Subcutaneous adipose tissue (tissue), 4 donors: Measurements from ENCODE around the gene MRM1. TPM values are rescaled to one million over a fixed set of nuclear protein-coding genes. Genes with fewer than 3 reads are reported as not detected.

Source experiments
- total RNA-seq, 4 donors: library from RNA; depleted of rRNA; stranded (reverse); fragments of >200 nt; gene quantifications; one replicate each; pipeline ENCODE4 v1.1.0, GENCODE V29; 2016
- TF ChIP-seq, protein P1 (sequence below): fragments of 450-650 bp; IDR thresholded peaks from one replicate; pipeline ENCODE4 v1.5.1; 2016; ENCODE audit warnings: low read depth, mild to moderate bottlenecking, control low read depth, antibody characterized with exemption, moderate library complexity

MRM1 gene
- total RNA-seq, 4 donors from 2014 or later = 3.4 to 9.6 (median 5.4) TPM

DNA sequence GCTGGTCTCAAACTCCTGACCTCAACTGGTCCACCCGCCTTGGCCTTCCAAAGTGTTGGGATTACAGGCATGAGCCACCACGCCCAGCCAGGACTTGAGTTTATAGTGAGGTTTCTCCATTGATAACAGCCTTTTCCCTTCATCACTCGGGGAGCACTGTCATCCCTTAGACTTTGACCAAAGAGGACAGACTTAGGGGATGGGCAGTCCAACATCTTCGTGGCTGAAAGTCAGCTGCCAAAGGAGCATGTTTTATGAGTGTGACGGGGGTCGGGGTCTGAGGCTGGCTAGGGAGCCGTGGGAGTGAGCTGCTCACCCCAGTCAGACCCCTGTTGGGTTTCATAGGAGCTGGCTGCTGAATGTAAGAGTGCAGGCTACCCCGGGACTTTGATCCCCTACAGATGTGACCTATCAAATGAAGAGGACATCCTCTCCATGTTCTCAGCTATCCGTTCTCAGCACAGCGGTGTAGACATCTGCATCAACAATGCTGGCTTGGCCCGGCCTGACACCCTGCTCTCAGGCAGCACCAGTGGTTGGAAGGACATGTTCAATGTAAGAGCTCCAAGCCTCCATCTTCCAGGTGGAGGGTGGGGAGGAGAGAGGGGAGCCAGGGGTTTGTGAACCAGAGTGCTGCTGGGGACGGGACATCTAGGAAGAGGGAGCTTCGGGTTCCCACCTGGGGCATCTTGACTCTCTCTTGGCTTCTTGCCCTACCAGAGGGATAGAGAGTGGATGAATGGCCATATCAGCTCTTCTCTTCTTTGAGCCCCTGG, 6.6 kb upstream of the MRM1 start:
- TF ChIP-seq, protein P1, sequence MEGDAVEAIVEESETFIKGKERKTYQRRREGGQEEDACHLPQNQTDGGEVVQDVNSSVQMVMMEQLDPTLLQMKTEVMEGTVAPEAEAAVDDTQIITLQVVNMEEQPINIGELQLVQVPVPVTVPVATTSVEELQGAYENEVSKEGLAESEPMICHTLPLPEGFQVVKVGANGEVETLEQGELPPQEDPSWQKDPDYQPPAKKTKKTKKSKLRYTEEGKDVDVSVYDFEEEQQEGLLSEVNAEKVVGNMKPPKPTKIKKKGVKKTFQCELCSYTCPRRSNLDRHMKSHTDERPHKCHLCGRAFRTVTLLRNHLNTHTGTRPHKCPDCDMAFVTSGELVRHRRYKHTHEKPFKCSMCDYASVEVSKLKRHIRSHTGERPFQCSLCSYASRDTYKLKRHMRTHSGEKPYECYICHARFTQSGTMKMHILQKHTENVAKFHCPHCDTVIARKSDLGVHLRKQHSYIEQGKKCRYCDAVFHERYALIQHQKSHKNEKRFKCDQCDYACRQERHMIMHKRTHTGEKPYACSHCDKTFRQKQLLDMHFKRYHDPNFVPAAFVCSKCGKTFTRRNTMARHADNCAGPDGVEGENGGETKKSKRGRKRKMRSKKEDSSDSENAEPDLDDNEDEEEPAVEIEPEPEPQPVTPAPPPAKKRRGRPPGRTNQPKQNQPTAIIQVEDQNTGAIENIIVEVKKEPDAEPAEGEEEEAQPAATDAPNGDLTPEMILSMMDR = no peak

DNA sequence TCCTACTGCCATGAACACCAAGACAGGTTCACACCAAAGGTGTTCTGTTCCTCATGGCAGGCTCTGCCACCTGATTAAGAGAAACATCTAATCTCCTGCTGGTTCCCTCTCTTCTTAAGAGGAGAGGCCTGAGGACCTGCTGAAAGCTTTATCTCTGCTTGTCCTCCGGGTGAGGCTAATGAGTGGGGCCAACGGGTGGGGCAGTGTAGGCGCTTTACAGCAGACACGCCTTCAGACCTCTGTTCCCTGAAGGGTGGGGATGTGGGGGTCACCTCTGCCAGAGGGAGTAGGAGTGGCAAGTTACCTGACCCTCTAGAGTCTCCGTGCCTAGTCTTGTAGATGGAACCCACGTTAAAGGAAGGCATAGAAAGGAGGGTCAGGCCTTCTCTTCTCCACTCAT, 4.2 kb upstream of the MRM1 start:
- TF ChIP-seq, protein P1 = no peak

DNA sequence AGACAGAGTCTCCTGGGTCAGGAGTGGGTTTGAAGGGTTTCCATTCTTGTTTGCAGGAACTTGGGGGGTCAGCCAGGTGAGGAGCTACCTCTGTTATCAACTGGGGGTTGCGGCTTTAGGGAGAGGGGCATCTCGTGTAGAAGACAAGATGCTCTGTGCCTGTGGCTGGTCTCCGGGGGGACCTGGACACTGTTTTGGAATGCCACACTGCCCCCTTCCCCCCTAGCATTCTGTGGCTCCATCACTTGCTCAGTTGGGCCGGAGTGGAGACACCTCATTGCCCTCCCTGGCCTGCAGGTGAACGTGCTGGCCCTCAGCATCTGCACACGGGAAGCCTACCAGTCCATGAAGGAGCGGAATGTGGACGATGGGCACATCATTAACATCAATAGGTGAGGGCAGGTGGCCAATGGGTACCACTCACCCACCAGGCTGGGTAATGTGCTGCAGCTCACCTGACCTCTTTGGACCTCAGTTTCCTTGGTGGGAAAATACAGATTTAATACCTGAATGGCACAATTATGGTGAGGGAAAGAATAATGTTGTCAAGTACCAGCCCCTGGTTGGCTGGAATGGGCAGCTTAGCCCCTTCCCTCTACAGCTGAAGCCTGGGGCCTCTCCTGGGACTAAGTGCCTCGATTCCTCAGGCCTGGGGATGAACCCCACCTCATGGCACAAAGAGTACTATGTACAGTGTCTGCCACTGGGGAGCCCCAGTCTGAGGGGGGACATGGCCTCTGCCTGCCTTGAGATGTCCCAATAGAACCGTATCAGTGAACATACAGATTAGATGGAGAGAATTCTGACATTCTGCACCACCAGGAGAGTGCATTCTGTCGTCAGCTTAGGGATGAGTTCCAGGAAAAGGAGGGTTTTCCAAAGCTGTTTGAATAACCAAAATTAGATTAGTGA, 3.3 kb upstream of the MRM1 start:
- TF ChIP-seq, protein P1 = no peak

DNA sequence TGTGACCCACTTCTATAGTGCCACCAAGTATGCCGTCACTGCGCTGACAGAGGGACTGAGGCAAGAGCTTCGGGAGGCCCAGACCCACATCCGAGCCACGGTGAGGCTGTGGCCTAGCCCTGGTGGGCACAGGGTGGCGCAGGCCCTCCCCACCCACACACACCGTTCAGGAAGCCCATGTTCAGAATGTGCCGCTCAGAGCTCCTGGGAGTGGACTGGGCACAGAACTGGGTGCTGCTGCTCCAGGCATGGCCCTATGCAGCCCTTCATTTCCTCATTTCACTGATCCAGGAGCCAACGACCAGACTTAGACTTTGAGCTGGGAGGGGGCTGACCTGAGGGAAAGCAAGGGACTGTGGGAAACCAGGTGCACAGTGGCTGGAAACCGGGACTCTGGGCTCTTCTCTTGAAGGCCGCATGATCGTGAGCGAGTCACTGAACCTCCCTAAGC, 2.4 kb upstream of the MRM1 start:
- TF ChIP-seq, protein P1 = no peak

DNA sequence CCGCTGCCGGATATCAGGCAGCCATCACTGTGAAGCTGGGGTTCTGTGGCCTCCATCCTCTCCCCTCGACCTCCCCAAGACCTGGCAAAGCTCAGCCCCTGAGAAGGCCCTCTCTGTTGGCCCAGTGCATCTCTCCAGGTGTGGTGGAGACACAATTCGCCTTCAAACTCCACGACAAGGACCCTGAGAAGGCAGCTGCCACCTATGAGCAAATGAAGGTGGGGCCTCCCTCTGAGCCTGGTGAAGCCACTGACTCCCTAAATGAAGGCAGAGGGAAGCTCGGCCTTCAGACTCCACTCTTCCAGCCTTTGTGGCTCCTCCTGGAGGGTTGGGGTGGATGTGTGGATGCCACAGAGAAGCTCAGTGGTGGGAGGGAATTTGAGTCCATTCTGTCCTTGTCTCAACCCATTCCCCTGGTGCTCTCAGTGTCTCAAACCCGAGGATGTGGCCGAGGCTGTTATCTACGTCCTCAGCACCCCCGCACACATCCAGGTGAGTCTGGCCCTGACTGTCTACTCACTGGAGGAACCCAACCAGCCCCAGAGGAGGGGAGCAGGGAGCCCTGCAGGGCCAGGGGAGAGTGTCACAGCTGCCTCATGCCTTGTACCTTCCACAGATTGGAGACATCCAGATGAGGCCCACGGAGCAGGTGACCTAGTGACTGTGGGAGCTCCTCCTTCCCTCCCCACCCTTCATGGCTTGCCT, 1.7 kb upstream of the MRM1 start:
- TF ChIP-seq, protein P1 = no peak

DNA sequence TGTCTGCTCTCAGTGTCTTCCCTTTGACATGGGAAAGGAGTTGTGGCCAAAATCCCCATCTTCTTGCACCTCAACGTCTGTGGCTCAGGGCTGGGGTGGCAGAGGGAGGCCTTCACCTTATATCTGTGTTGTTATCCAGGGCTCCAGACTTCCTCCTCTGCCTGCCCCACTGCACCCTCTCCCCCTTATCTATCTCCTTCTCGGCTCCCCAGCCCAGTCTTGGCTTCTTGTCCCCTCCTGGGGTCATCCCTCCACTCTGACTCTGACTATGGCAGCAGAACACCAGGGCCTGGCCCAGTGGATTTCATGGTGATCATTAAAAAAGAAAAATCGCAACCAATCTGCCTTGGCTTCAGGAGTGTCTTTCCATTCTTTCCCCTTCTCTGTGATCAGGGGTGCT, 918 bp upstream of the MRM1 start:
- TF ChIP-seq, protein P1 = no peak
